HL-60 (cell line): ENCODE measurements around the gene TMEM50A.
A peak's percentile ranks its signal among the peaks of the same experiment; 100 is the strongest.
"Not testable (repeated sequence)": the region's sequence is repeated elsewhere in the genome, so short reads cannot be mapped to it uniquely, and the experiment has no call there.

Source experiments
- DNase-seq, 2 experiments: peaks; one replicate each; pipeline ENCODE4 v3.0.0-alpha.2; 2010 to 2020; ENCODE audit warnings: low read depth in 1 of 2, low spot score in 1 of 2
- H3K27ac ChIP-seq: fragments of 250-450 bp; sonication (Bioruptor Pico); replicated peaks from 2 replicates; pipeline ENCODE4 v1.5.1; 2020; ENCODE audit warnings: mild to moderate bottlenecking, moderate library complexity
- H3K27me3 ChIP-seq: fragments of 250-450 bp; sonication (Bioruptor Pico); 2 replicates; pipeline ENCODE4 v1.5.1; 2021; ENCODE audit warnings: mild to moderate bottlenecking, moderate library complexity; ENCODE audit not compliant: insufficient read depth, poor library complexity, severe bottlenecking
- H3K4me3 ChIP-seq: replicated peaks from 2 replicates; pipeline ENCODE4 v1.5.1; 2011; ENCODE audit warnings: mild to moderate bottlenecking, control low read depth, low read length; ENCODE audit not compliant: insufficient read depth
- GABPA ChIP-seq: IDR thresholded peaks from 2 replicates; pipeline ENCODE4 v1.6.1; 2012; ENCODE audit warnings: low read depth
- POLR2AphosphoS5 ChIP-seq: IDR thresholded peaks from 2 replicates; pipeline ENCODE4 v1.6.1; 2012; ENCODE audit warnings: low read depth
- SPI1 ChIP-seq: IDR thresholded peaks from 2 replicates; pipeline ENCODE4 v1.6.1; 2012; ENCODE audit warnings: low read depth, mild to moderate bottlenecking, borderline replicate concordance
- long read RNA-seq: library from polyadenylated mRNA; unstranded; transcript quantifications from one replicate; pipeline ENCODE4 v2.0.0, GENCODE V29; 2020
- TF ChIP-seq, protein P1 (sequence below): IDR thresholded peaks from 2 replicates; pipeline ENCODE4 v1.6.1; 2012; ENCODE audit warnings: low read depth; ENCODE audit not compliant: insufficient replicate concordance
- TF ChIP-seq, protein P2 (sequence below): IDR thresholded peaks from one replicate; pipeline ENCODE4 v1.5.1; 2011; ENCODE audit warnings: low read length, control low read depth, inconsistent platforms; ENCODE audit not compliant: insufficient read depth

TMEM50A gene
- long read RNA-seq, transcript TMEM50A-201 (7 exons, 2,683 nt), result major isoform, 119 of 130 reads
- long read RNA-seq, partial matches to known transcripts, result 0 of 130 reads
- long read RNA-seq, other reads (novel, unspliced or antisense), result 8 of 130 reads

DNA sequence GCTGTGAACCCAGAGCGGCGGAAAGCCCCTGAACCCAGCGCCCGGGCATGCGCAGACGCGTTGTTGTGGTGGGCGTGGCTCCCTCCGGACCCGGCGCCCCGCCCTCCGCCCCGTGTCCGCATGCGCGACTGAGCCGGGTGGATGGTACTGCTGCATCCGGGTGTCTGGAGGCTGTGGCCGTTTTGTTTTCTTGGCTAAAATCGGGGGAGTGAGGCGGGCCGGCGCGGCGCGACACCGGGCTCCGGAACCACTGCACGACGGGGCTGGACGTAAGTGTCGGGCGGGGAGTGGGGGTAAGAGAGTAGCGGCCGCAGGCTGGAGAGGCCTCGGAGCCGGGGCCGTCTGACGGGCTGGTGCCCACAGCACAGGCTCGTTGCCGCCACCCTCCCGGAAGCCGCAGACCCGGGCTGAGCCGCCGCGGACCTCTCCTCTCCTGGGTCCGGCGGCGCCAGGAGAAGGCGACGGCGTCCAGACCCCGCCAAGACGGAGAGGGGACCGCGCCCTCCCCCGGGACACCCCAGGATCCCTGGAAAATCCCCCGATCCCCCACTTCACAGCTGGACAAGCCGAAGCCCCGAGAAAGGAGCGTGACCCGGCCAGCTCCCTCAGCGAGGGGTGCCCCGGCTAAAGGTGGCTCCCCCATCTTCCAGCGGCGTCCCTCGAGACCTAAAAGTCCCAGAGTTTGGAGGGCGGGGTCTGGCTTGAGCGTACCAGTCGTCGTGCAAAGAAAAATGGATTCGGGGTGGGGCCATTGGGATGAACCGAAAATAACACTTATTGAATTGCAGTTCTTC, at the start of gene TMEM50A:
Gene TMEM50A, plus strand, starts transcription at position 147 of the 794 bp plus-strand sequence. CDS start 2,153 bp downstream, outside the sequence.
- TF ChIP-seq SPI1 (no peak), POLR2AphosphoS5 (peak; percentile 69), GABPA (peak; percentile 71)
- TF ChIP-seq, protein P1, sequence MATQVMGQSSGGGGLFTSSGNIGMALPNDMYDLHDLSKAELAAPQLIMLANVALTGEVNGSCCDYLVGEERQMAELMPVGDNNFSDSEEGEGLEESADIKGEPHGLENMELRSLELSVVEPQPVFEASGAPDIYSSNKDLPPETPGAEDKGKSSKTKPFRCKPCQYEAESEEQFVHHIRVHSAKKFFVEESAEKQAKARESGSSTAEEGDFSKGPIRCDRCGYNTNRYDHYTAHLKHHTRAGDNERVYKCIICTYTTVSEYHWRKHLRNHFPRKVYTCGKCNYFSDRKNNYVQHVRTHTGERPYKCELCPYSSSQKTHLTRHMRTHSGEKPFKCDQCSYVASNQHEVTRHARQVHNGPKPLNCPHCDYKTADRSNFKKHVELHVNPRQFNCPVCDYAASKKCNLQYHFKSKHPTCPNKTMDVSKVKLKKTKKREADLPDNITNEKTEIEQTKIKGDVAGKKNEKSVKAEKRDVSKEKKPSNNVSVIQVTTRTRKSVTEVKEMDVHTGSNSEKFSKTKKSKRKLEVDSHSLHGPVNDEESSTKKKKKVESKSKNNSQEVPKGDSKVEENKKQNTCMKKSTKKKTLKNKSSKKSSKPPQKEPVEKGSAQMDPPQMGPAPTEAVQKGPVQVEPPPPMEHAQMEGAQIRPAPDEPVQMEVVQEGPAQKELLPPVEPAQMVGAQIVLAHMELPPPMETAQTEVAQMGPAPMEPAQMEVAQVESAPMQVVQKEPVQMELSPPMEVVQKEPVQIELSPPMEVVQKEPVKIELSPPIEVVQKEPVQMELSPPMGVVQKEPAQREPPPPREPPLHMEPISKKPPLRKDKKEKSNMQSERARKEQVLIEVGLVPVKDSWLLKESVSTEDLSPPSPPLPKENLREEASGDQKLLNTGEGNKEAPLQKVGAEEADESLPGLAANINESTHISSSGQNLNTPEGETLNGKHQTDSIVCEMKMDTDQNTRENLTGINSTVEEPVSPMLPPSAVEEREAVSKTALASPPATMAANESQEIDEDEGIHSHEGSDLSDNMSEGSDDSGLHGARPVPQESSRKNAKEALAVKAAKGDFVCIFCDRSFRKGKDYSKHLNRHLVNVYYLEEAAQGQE, result peak; percentile 51
- TF ChIP-seq, protein P2, sequence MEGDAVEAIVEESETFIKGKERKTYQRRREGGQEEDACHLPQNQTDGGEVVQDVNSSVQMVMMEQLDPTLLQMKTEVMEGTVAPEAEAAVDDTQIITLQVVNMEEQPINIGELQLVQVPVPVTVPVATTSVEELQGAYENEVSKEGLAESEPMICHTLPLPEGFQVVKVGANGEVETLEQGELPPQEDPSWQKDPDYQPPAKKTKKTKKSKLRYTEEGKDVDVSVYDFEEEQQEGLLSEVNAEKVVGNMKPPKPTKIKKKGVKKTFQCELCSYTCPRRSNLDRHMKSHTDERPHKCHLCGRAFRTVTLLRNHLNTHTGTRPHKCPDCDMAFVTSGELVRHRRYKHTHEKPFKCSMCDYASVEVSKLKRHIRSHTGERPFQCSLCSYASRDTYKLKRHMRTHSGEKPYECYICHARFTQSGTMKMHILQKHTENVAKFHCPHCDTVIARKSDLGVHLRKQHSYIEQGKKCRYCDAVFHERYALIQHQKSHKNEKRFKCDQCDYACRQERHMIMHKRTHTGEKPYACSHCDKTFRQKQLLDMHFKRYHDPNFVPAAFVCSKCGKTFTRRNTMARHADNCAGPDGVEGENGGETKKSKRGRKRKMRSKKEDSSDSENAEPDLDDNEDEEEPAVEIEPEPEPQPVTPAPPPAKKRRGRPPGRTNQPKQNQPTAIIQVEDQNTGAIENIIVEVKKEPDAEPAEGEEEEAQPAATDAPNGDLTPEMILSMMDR, result no peak

DNA sequence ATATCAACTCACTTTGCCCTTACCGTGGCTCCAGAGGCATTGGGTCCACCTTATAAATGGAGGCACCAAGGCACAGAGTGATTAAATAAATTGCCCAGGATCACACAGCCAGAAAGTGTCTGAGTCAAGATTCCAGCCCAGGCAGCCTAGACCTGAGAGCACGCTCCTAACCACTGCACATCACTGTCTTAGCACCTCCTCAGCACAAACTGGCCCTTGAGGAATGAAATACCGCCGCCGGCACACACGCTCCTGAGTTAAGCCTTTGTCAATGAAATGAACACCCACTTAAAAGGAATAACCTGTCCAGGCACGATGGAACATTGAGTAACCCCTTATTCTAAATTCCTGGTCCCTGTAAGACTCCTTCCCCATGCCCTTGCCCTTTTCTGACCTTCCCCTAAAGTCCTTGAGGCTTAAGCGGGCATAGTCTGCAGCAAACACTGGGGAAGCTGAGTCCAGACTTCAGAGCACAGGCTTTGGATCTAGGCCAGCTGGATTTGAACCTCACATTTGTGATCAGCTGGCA, 49.5 kb upstream of the TMEM50A start:
- not testable (repeated sequence) for H3K27ac ChIP-seq, H3K27me3 ChIP-seq, H3K4me3 ChIP-seq, DNase-seq

More for the DNA sequence above, at the start of gene TMEM50A:
- DNase-seq, result peak; percentile 78 to 86
- Histone ChIP-seq H3K27ac (peak within 1 kb of the TSS; percentile 86), H3K4me3 (peak within 1 kb of the TSS; percentile 93), H3K27me3 (no peaks in the 10 kb centered on the region)

DNA sequence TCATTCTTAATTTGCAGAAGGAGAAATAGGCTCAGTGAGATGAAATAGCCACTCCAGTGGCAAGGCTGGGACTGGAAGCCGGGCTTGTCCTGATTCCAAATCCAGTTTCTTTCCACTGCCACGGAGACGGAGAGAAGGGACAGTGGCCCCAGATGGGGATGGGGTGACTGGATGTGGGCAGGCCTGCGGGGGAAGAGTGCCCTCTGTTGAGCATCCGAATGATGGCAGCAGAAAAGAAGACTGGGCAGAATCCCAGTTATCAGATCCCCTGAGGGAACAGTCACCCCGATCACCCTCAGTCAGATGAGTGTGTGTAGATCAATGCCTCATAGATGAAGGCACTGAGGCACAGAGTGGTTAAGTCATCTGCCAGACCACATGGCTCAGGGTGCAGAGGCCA, 48.1 kb upstream of the TMEM50A start:
- H3K27me3 ChIP-seq, H3K27ac ChIP-seq, H3K4me3 ChIP-seq, DNase-seq: not testable (repeated sequence)

DNA sequence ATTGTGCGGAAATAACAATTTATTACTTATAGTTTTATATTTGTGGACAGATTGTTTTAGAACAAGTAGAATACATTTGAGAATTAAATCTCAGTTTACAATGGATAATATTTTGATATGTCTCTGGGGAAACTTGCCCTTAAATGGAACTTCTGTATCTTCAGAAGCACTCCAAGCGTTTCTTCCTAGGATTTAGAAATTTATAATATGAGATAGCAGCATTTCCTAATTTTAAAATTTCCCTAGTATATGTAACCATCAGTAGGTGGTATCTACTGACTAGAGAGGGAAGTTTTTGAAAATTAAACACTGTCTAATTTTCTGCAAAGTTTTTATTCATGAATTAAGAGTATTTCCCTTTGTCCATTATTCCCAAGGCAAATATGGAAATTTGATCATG, 44.7 kb upstream of the TMEM50A start:
- not testable (repeated sequence) for DNase-seq

DNA sequence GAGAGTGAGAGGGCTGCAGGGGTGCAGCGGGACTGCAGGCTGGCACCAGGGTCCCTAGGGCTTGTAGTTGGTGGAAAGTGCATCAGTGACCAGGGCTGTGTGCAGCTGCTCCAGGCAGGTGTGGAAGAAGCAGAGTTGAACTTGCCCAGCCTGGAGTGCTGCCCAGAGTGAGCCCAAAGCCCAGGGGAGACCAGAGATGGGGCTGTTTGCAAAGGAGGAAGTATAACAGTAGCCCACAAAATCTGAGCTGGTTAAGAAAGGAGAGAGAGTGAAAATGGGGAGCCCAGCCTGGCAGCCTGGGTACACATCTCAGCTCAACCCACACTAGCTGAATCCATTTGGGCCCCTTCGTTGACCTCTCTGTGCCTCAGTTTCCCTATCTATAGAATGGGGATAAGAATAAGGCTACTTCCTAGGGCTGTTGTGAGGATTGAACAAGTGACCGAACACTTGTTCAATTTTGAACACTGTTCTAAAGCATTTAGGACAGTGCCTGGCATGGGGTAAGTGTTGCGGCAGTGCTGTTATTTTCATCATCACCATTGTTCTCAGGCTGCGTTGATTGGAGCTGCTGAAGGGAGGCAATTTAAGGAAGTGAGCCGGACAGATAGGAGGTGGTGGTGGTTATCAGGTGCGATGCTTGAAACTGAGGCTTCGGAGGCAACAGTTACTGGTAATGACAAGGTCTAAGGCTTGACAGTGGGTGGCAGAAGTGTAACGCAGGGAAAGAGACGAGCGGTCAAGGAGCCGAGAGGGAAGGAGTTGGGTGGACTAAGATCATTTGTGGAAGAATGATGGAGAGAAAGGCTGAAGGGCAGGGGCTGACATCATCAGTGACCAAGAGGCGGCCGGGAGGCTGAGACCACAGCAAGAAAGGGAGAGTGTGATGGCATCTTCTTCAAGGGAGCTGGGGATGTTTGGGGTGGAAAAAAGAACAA, 43.0 kb upstream of the TMEM50A start:
- H3K27ac ChIP-seq, H3K4me3 ChIP-seq, H3K27me3 ChIP-seq: not testable (repeated sequence)
- DNase-seq, result peak in 1 of 2 experiments; percentile 17

More for the DNA sequence above, 44.7 kb upstream of the TMEM50A start:
- H3K4me3 ChIP-seq, H3K27ac ChIP-seq, H3K27me3 ChIP-seq: not testable (repeated sequence)

DNA sequence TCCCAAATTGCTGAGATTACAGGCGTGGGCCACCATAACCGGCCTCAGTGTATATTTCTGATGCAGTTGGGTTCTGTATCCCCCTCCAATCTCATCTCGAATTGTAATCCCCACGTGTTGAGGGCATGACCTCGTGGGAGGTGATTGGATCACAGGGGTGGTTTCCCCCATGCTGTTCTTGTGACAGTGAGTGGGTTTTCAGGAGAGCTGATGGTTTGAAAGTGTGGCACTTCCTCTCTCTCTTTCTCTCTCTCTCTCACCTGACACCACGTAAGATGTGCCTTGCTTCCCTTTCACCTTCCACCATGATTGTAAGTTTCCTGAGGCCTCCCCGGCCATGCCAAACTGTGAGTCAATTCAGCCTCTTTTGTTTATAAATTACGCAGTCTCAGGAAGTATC, 41.6 kb upstream of the TMEM50A start:
- not testable (repeated sequence) for H3K27me3 ChIP-seq, H3K4me3 ChIP-seq, DNase-seq, H3K27ac ChIP-seq

DNA sequence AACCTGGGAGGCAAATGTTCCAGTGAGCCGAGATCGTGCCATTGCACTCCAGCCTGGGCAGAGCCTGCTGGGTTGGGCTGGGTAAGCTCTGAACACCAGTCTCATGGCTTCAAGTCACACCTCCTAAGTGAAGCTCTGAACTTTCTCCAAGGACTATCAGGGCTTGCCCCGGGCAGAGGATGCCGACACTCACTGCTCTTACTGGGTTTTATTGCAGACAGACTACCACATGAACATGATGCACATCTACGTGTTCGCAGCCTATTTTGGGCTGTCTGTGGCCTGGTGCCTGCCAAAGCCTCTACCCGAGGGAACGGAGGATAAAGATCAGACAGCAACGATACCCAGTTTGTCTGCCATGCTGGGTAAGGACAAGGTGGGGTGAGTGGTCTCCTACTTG, 37.4 kb upstream of the TMEM50A start:
- DNase-seq, H3K27me3 ChIP-seq, H3K4me3 ChIP-seq, H3K27ac ChIP-seq: not testable (repeated sequence)

DNA sequence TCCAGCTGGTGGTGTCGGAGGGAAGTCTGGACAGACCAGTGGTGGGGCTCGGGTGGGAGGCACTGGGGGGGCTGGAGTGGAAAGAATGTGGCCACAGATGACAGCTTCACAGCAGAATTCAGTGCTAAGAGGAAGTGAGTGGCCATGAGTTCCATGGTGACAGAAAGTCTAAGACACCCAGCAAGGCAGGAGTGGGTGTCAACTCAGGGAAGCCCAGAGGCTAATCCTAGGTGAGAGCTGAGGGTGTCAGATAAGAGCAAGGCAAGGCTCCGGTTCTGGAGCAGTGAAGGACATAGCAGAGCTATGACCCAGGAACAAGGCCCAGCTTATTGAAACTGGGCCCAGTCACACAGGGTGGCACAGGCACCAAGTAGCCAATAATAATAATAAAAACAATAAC, 35.8 kb upstream of the TMEM50A start:
- H3K27me3 ChIP-seq, H3K27ac ChIP-seq, DNase-seq, H3K4me3 ChIP-seq: not testable (repeated sequence)

DNA sequence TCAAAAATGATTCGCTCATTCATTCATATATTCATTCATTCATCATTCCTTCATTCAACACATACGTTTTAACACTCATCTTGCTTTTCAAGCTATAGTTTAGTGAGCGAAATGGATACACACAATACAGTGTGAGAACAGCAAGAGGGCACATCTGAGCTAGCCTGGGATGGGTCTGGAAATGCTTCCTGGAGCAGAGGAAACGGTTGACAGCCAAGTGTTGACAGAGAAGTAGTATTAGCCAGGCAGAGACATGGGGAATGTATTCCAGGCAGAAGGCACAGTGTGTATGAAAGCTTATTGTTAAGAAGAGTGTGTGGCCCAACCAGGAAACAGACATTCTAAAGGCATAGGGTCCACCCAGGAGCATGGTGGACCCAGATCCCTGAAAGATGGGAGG, 33.2 kb upstream of the TMEM50A start:
- not testable (repeated sequence) for H3K27ac ChIP-seq, H3K4me3 ChIP-seq, H3K27me3 ChIP-seq, DNase-seq

DNA sequence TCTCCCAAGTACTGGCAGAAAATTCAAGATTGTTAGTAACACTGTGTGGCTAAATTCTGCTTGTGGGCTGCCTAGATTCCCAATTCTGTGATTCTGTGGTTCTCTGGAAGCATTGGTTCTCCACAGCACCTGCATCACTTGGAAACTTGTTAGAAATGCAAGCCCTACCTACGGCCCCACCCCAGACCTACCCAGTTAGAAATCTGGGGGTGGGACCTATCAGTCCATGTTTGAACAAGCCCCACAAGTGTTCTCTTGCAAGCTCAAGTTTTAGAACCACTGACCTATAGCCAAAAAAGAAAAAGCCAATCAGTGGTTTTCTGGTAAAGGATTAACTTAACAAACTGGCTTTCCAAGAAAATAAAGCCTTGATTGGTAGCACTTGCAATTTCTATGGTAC, 30.0 kb upstream of the TMEM50A start:
- not testable (repeated sequence) for H3K4me3 ChIP-seq, H3K27me3 ChIP-seq, DNase-seq, H3K27ac ChIP-seq

DNA sequence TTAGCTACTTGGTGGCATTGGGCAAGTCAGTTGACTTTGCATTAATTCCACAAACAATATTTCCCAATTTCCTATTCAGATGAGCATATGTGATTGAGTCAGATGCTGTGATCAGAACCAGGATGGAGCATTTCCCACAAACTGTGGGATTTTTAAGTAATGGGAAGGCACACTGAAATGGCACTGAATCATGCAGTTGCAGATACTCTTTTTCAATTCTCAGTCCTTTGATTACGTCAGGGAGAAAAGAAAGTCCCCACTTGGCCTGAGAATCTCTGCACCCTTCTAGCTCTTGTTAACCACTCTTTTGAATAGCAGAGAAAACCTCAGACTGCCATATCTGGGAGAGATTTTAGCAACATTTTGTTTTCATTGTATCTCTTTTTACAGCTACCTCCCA, 29.0 kb upstream of the TMEM50A start:
- H3K4me3 ChIP-seq, DNase-seq, H3K27me3 ChIP-seq, H3K27ac ChIP-seq: not testable (repeated sequence)
